Naive thymus-derived CD8-positive, alpha-beta T cell (primary cell): ENCODE measurements around the gene RILPL2. TPM values are rescaled to one million over a fixed set of nuclear protein-coding genes. Genes with fewer than 3 reads are reported as not detected.
"Not testable (repeated sequence)": the region's sequence is repeated elsewhere in the genome, so short reads cannot be mapped to it uniquely, and the experiment has no call there.

ENCODE experiments used
- ATAC-seq, 2 donors: fragments of 150-1000 bp; cut with Tn5 transposase in 1 of 2; sonication (Bioruptor Pico), chemical (Tn5 transposase) in 1 of 2; 1 replicate in 1 of 2; 2 replicates in 1 of 2; pipeline ENCODE4 v1.10.0; 2021; ENCODE audit warnings: mild to moderate bottlenecking in 2 of 2, moderate library complexity in 2 of 2
- POLR2A ChIA-PET: fragments of 350-600 bp; sonication (Branson Sonifier 250); formaldehyde crosslinking; loops from one replicate; lab custom pipeline; 2021; ENCODE audit warnings: antibody characterized with exemption; lab: Charles Lee
- DNase-seq, 10 donors: peaks; one replicate each; pipeline versions ENCODE4 v3.0.0 to v3.0.0-alpha.2; 2020 to 2022
- H3K27ac Mint-ChIP-seq, 10 donors: one replicate each; pipeline ENCODE4 v1.8.0; 2020 to 2022; ENCODE audit warnings: mild to moderate bottlenecking in 10 of 10, mixed read lengths in 10 of 10, moderate library complexity in 4 of 10, inconsistent platforms in 1 of 10
- H3K27me3 Mint-ChIP-seq, 5 donors: one replicate each; pipeline ENCODE4 v1.8.0; 2021 to 2022; ENCODE audit warnings: mixed read lengths in 5 of 5
- H3K36me3 Mint-ChIP-seq, 3 donors: one replicate each; pipeline ENCODE4 v1.8.0; 2020 to 2022; ENCODE audit warnings: mixed read lengths in 3 of 3, mild to moderate bottlenecking in 2 of 3, inconsistent platforms in 1 of 3
- H3K4me1 Mint-ChIP-seq, 4 donors: one replicate each; pipeline ENCODE4 v1.8.0; 2021 to 2022; ENCODE audit warnings: mixed read lengths in 4 of 4
- H3K4me3 Mint-ChIP-seq, 10 donors: one replicate each; pipeline ENCODE4 v1.8.0; 2020 to 2022; ENCODE audit warnings: mild to moderate bottlenecking in 10 of 10, mixed read lengths in 10 of 10, moderate library complexity in 6 of 10, inconsistent platforms in 1 of 10
- H3K9me3 Mint-ChIP-seq, 9 donors: one replicate each; pipeline ENCODE4 v1.8.0; 2020 to 2022; ENCODE audit warnings: mixed read lengths in 9 of 9, mild to moderate bottlenecking in 3 of 9, inconsistent platforms in 1 of 9, moderate library complexity in 1 of 9
- polyA plus RNA-seq, 3 donors: library from polyadenylated mRNA; unstranded; fragments of 300-500 nt; fragmentation: Illumina TruSeq; gene quantifications; one replicate each; pipeline ENCODE4 v1.2.3, GENCODE V29; 2021
- total RNA-seq, 8 experiments: library from RNA in 2 of 8; stranded (reverse) in 2 of 8; gene quantifications; one replicate each; pipeline ENCODE4 v1.2.3 and lab custom pipeline; 2021 to 2026

RILPL2 gene
- total and polyA plus RNA-seq, 5 experiments from 2014 or later, result 3.2 to 4.4 (median 3.3) TPM

GRCh38 chr12:123428591-123428990, 7.9 kb downstream of the RILPL2 start:
- Mint-ChIP-seq H3K27ac (peak overlapping the region in 4 of 10 donors; percentile 16 to 84 (median 38)), H3K27me3 (no peaks in the 10 kb centered on the region), H3K9me3 (no peaks in the 10 kb centered on the region), H3K4me1 (peaks cover 9 to 42% (median 29%) of the 10 kb centered on the region in 4 donors), H3K4me3 (no peak overlapping the region), H3K36me3 (peaks cover 0 to 54% (median 6%) of the 10 kb centered on the region in 3 donors)
- POLR2A ChIA-PET, result no interaction called here
- ATAC-seq, result no peak
- no peak for DNase-seq

- ATAC-seq, result peak; percentile 82 to 89
- peak overlapping the region in 2 of 10 donors; percentile 15 to 40 for H3K4me3 Mint-ChIP-seq
- POLR2A ChIA-PET, result interaction anchor here (1.0 to 1.1 kb wide), 2 partner anchors 10 to 21 kb away, joined by 3 to 9 read pairs; no protein-coding TSS in a partner anchor
These were observed 9.3 kb downstream of the RILPL2 start for GRCh38 chr12:123427036-123427769.

GRCh38 chr12:123421314-123421713, 15.2 kb downstream of the RILPL2 start:
- Mint-ChIP-seq H3K36me3 (peaks cover 1 to 58% (median 4%) of the 10 kb centered on the region in 3 donors), H3K27ac (peak overlapping the region in 1 of 10 donors; percentile 13), H3K4me3 (no peak overlapping the region), H3K27me3 (no peaks in the 10 kb centered on the region), H3K4me1 (peaks cover 0 to 3% (median 0%) of the 10 kb centered on the region in 4 donors), H3K9me3 (no peaks in the 10 kb centered on the region)
- no peak for DNase-seq
- ATAC-seq, result no peak
- POLR2A ChIA-PET, result interaction anchor here (0.6 kb wide), 3 partner anchors 31 to 202 kb away, joined by 3 to 6 read pairs (median 5); no protein-coding TSS in a partner anchor

More at GRCh38 chr12:123427036-123427769, 9.3 kb downstream of the RILPL2 start:
- Mint-ChIP-seq H3K27ac (peak overlapping the region in 8 of 10 donors; percentile 28 to 84 (median 75)), H3K9me3 (no peaks in the 10 kb centered on the region), H3K27me3 (no peaks in the 10 kb centered on the region), H3K4me1 (peaks cover 4 to 28% (median 16%) of the 10 kb centered on the region in 4 donors), H3K36me3 (peaks cover 0 to 63% (median 6%) of the 10 kb centered on the region in 3 donors)
- DNase-seq, result peak in 4 of 10 donors; percentile 13 to 33 (median 23)

GRCh38 chr12:123410041-123410412, 26.5 kb downstream of the RILPL2 start:
- POLR2A ChIA-PET, result no interaction called here

GRCh38 chr12:123409284-123410040, 27.0 kb downstream of the RILPL2 start:
- not testable (repeated sequence) for H3K4me1 Mint-ChIP-seq, DNase-seq, H3K27me3 Mint-ChIP-seq, H3K9me3 Mint-ChIP-seq, ATAC-seq
- Mint-ChIP-seq H3K36me3 (peaks cover 0 to 37% (median 6%) of the 10 kb centered on the region in 3 donors), H3K4me3 (peak overlapping the region in 1 of 10 donors; percentile 29), H3K27ac (peak overlapping the region in 1 of 10 donors; percentile 11)
- POLR2A ChIA-PET, result interaction anchor here (0.7 to 0.9 kb wide), 3 partner anchors 39 to 553 kb away, joined by 3 to 4 read pairs (median 4); no protein-coding TSS in a partner anchor

More at GRCh38 chr12:123410041-123410412, 26.5 kb downstream of the RILPL2 start:
- no peak overlapping the region for H3K4me3 Mint-ChIP-seq
- H3K36me3 Mint-ChIP-seq, result peaks cover 0 to 36% (median 5%) of the 10 kb centered on the region in 3 donors
- no peaks in the 10 kb centered on the region for H3K9me3 Mint-ChIP-seq
- H3K27me3 Mint-ChIP-seq, result no peaks in the 10 kb centered on the region
- no peak for DNase-seq
- peaks cover 0 to 4% (median 1%) of the 10 kb centered on the region in 4 donors for H3K4me1 Mint-ChIP-seq
- ATAC-seq, result no peak
- no peak overlapping the region for H3K27ac Mint-ChIP-seq

GRCh38 chr12:123408619-123409018, 27.9 kb downstream of the RILPL2 start:
- POLR2A ChIA-PET, result interaction anchor here (0.7 to 0.9 kb wide), 2 partner anchors 40 to 553 kb away, joined by 3 to 4 read pairs; no protein-coding TSS in a partner anchor
- ATAC-seq, H3K4me3 Mint-ChIP-seq, DNase-seq, H3K4me1 Mint-ChIP-seq, H3K9me3 Mint-ChIP-seq, H3K27ac Mint-ChIP-seq, H3K27me3 Mint-ChIP-seq: not testable (repeated sequence)
- peaks cover 0 to 45% (median 6%) of the 10 kb centered on the region in 3 donors for H3K36me3 Mint-ChIP-seq

GRCh38 chr12:123407934-123408333, 28.6 kb downstream of the RILPL2 start:
- POLR2A ChIA-PET, result not testable (repeated sequence)

GRCh38 chr12:123407269-123407668, 29.2 kb downstream of the RILPL2 start:
- H3K4me3 Mint-ChIP-seq, ATAC-seq, POLR2A ChIA-PET, H3K4me1 Mint-ChIP-seq, DNase-seq, H3K9me3 Mint-ChIP-seq, H3K27me3 Mint-ChIP-seq: not testable (repeated sequence)
- Mint-ChIP-seq H3K27ac (peak overlapping the region in 3 of 10 donors; percentile 20 to 49 (median 25)), H3K36me3 (peaks cover 0 to 54% (median 11%) of the 10 kb centered on the region in 3 donors)

More at GRCh38 chr12:123407934-123408333, 28.6 kb downstream of the RILPL2 start:
- not testable (repeated sequence) for DNase-seq, ATAC-seq, H3K9me3 Mint-ChIP-seq, H3K27me3 Mint-ChIP-seq, H3K4me1 Mint-ChIP-seq, H3K4me3 Mint-ChIP-seq, H3K27ac Mint-ChIP-seq
- H3K36me3 Mint-ChIP-seq, result peaks cover 0 to 50% (median 11%) of the 10 kb centered on the region in 3 donors

- POLR2A ChIA-PET, result no interaction called here
- H3K4me1 Mint-ChIP-seq, result peaks cover 0 to 4% (median under 1%) of the 10 kb centered on the region in 4 donors
- H3K9me3 Mint-ChIP-seq, result no peaks in the 10 kb centered on the region
- peak overlapping the region in 1 of 10 donors; percentile 43 for H3K27ac Mint-ChIP-seq
- no peaks in the 10 kb centered on the region for H3K27me3 Mint-ChIP-seq
- DNase-seq (no peak), ATAC-seq (no peak)
- peaks cover 0 to 59% (median 11%) of the 10 kb centered on the region in 3 donors for H3K36me3 Mint-ChIP-seq
- H3K4me3 Mint-ChIP-seq, result no peak overlapping the region
These were observed 31.9 kb downstream of the RILPL2 start for GRCh38 chr12:123404581-123404980.

GRCh38 chr12:123401753-123402683, 34.5 kb downstream of the RILPL2 start:
- H3K27me3 Mint-ChIP-seq, result no peaks in the 10 kb centered on the region
- no peaks in the 10 kb centered on the region for H3K9me3 Mint-ChIP-seq
- peak overlapping the region in 1 of 10 donors; percentile 74 for H3K27ac Mint-ChIP-seq
- no peak for DNase-seq
- H3K36me3 Mint-ChIP-seq, result peaks cover 0 to 61% (median 9%) of the 10 kb centered on the region in 3 donors
- no peak for ATAC-seq
- H3K4me3 Mint-ChIP-seq, result no peak overlapping the region
- peaks cover 0 to 8% (median 3%) of the 10 kb centered on the region in 4 donors for H3K4me1 Mint-ChIP-seq
- POLR2A ChIA-PET, result no interaction called here

- H3K27ac Mint-ChIP-seq, result peak overlapping the region in 1 of 10 donors; percentile 17
- no peaks in the 10 kb centered on the region for H3K27me3 Mint-ChIP-seq
These were observed 37.2 kb downstream of the RILPL2 start for GRCh38 chr12:123399255-123399617.

More at GRCh38 chr12:123399255-123399617, 37.2 kb downstream of the RILPL2 start:
- Mint-ChIP-seq H3K9me3 (no peaks in the 10 kb centered on the region), H3K36me3 (peaks cover 0 to 63% (median 13%) of the 10 kb centered on the region in 3 donors), H3K4me1 (peaks cover 0 to 13% (median 9%) of the 10 kb centered on the region in 4 donors), H3K4me3 (no peak overlapping the region)
- DNase-seq (no peak), ATAC-seq (no peak)
- POLR2A ChIA-PET, result no interaction called here
